BE2C (cell line): ENCODE results near the gene ZNF486.
"Not testable (repeated sequence)": the region's sequence is repeated elsewhere in the genome, so short reads cannot be mapped to it uniquely, and the experiment has no call there.

ENCODE experiments used
- DNase-seq: peaks from one replicate; pipeline ENCODE4 v3.0.0-alpha.2; 2020
- H3K27me3 ChIP-seq: fragments of 250-450 bp; sonication (Bioruptor Pico); 2 replicates; pipeline ENCODE4 v1.5.1; 2020; ENCODE audit warnings: mild to moderate bottlenecking
- H3K36me3 ChIP-seq: fragments of 250-450 bp; sonication (Bioruptor Pico); 2 replicates; pipeline ENCODE4 v1.5.1; 2020; ENCODE audit warnings: mild to moderate bottlenecking
- H3K4me1 ChIP-seq: fragments of 250-450 bp; sonication (Bioruptor Pico); 2 replicates; pipeline ENCODE4 v1.5.1; 2020
- H3K4me3 ChIP-seq: 2 replicates; pipeline ENCODE4 v1.5.1; 2011; ENCODE audit warnings: low read depth, low read length
- H3K9me3 ChIP-seq: fragments of 250-450 bp; sonication (Bioruptor Pico); 2 replicates; pipeline ENCODE4 v1.5.1; 2020
- CTCF ChIP-seq: IDR thresholded peaks from 2 replicates; pipeline ENCODE4 v1.5.1; 2012; ENCODE audit warnings: mild to moderate bottlenecking, low read depth, low read length

Gene ZNF486

GRCh38 chr19:20182222-20182785, 15.3 kb downstream of the ZNF486 start:
- no peak overlapping the region for H3K4me3 ChIP-seq
- no peak for DNase-seq
- no peaks in the 10 kb centered on the region for H3K9me3 ChIP-seq
- no peaks in the 10 kb centered on the region for H3K4me1 ChIP-seq
- no peaks in the 10 kb centered on the region for H3K27me3 ChIP-seq
- H3K36me3 ChIP-seq, result no peaks in the 10 kb centered on the region
- TF ChIP-seq CTCF, result no peak

GRCh38 chr19:20186174-20186573, 19.2 kb downstream of the ZNF486 start:
- no peak for DNase-seq
- Histone ChIP-seq H3K27me3 (no peaks in the 10 kb centered on the region), H3K4me3 (no peak overlapping the region), H3K4me1 (no peaks in the 10 kb centered on the region), H3K9me3 (no peaks in the 10 kb centered on the region), H3K36me3 (peaks cover 17% of the 10 kb centered on the region)
- no peak for TF ChIP-seq CTCF

GRCh38 chr19:20197747-20198146, 30.7 kb downstream of the ZNF486 start:
- H3K36me3 ChIP-seq, result peaks cover 22% of the 10 kb centered on the region
- no peaks in the 10 kb centered on the region for H3K4me1 ChIP-seq
- no peaks in the 10 kb centered on the region for H3K27me3 ChIP-seq
- H3K4me3 ChIP-seq, result no peak overlapping the region
- TF ChIP-seq CTCF, result no peak
- no peak for DNase-seq
- 0 out of 2 replicates have a peak, but pooled peaks cover 3% of the 10 kb centered on the region for H3K9me3 ChIP-seq

- no peaks in the 10 kb centered on the region for H3K36me3 ChIP-seq
- H3K27me3 ChIP-seq, result no peaks in the 10 kb centered on the region
- no peak for TF ChIP-seq CTCF
- no peaks in the 10 kb centered on the region; the same call in 1 of the 2 replicates for H3K9me3 ChIP-seq
- DNase-seq, result no peak
- no peaks in the 10 kb centered on the region for H3K4me1 ChIP-seq
- H3K4me3 ChIP-seq, result no peak overlapping the region
Measured at GRCh38 chr19:20209051-20209450, 42.0 kb downstream of the ZNF486 start.

- not testable (repeated sequence) for DNase-seq, H3K4me3 ChIP-seq, H3K27me3 ChIP-seq, H3K36me3 ChIP-seq, H3K9me3 ChIP-seq, H3K4me1 ChIP-seq
Measured at GRCh38 chr19:20214366-20214765, 47.4 kb downstream of the ZNF486 start.

GRCh38 chr19:20221605-20222004, 54.6 kb downstream of the ZNF486 start:
- not testable (repeated sequence) for H3K4me3 ChIP-seq, H3K9me3 ChIP-seq, H3K27me3 ChIP-seq, H3K36me3 ChIP-seq, DNase-seq, H3K4me1 ChIP-seq

GRCh38 chr19:20233105-20233504, 66.1 kb downstream of the ZNF486 start:
- TF ChIP-seq CTCF, result no peak
- H3K9me3 ChIP-seq, result no peaks in the 10 kb centered on the region
- H3K36me3 ChIP-seq, result peaks cover 8% of the 10 kb centered on the region
- H3K4me1 ChIP-seq, result no peaks in the 10 kb centered on the region
- no peak overlapping the region for H3K4me3 ChIP-seq
- DNase-seq, result no peak
- H3K27me3 ChIP-seq, result no peaks in the 10 kb centered on the region
